Measurements from ENCODE around the gene GJB6. TPM values are rescaled to one million over a fixed set of nuclear protein-coding genes. Genes with fewer than 3 reads are reported as not detected.

The GJB6 gene
- polyA plus RNA-seq, 1 of the 3 experiments (the other 2 are of a cell fraction) = not detected

DNA sequence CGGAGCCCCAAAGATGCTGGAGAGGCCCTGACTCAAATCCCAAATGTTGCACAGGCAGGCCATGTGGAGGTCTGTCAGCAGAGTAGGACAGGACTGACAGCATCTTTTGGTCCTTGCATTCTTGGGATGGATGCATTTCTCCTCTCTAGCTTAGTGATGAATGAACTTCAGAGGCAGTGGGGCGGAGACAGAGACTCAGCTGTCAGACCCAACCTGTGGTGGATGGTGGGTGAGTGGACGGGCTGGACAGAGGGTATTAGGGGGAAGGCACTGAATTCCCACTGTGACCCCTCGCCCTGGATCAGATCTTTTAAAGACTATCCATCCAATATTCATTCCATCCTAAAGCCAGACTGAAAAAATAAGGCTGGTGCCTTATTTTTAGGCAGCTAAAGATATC is 39.3 kb upstream of the GJB6 start:
- WGBS (ENCODE audit: low lambda C conversion rate) = 7% methylated on average over 4 of the region's 4 CpGs
- Histone ChIP-seq H3K4me1 (ENCODE audit: control insufficient read depth in 1 of 2, insufficient read depth in 2 of 2, low read depth in 1 of 2, low read length in 1 of 2) (no peaks in the 10 kb centered on the region), H3K9me3 (no peaks in the 10 kb centered on the region), H2AFZ (ENCODE audit: low read depth) (no peak overlapping the region), H3K9me2 (no peaks in the 10 kb centered on the region), H3K79me2 (ENCODE audit: insufficient read depth) (no peaks in the 10 kb centered on the region), H3K27ac (ENCODE audit: low read depth in 2 of 2, low read length in 1 of 2) (no peak overlapping the region), H3K4me3 (ENCODE audit: low read depth in 2 of 2, low read length in 1 of 2) (no peak overlapping the region), H3K4me2 (no peak overlapping the region), H3K36me3 (replicated peaks in 1 of 2; ENCODE audit: control insufficient read depth in 1 of 2, insufficient read depth in 2 of 2, low read length in 1 of 2) (no peaks in the 10 kb centered on the region), H3F3A (replicated peaks; ENCODE audit: insufficient read depth) (no peaks in the 10 kb centered on the region), H3K9ac (no peak overlapping the region), H3K27me3 (ENCODE audit: insufficient read depth) (peaks cover 40% of the 10 kb centered on the region), H4K20me1 (ENCODE audit: insufficient read depth) (no peaks in the 10 kb centered on the region)
- ChIA-PET CTCF (no interaction called here), POLR2A (no interaction called here)
- DNase-seq = no peak
- TF ChIP-seq MXI1 (IDR thresholded peaks at IDR 0.05; ENCODE audit: low read depth, low read length) (no peak), CHD2 (IDR thresholded peaks at IDR 0.05; ENCODE audit: low read length, partially characterized antibody) (no peak), RAD21 (IDR thresholded peaks at IDR 0.05; ENCODE audit: low read length) (no peak), FOSL2 (IDR thresholded peaks at IDR 0.05; ENCODE audit: borderline replicate concordance, low read depth) (no peak), FOXM1 (IDR thresholded peaks at IDR 0.05; ENCODE audit: low read depth) (no peak), TCF12 (IDR thresholded peaks at IDR 0.05) (no peak), POLR2AphosphoS5 (IDR thresholded peaks at IDR 0.05; ENCODE audit: low read depth, low read length) (no peak), JUND (IDR thresholded peaks at IDR 0.05) (no peak), NRF1 (IDR thresholded peaks at IDR 0.05; ENCODE audit: low read depth, low read length) (no peak), RCOR1 (IDR thresholded peaks at IDR 0.05; ENCODE audit: low read length) (no peak), GABPA (IDR thresholded peaks at IDR 0.05; ENCODE audit: low read depth) (no peak), GATA2 (CRISPR knock-in tag; IDR thresholded peaks at IDR 0.05) (no peak)
- TF ChIP-seq, protein P1, sequence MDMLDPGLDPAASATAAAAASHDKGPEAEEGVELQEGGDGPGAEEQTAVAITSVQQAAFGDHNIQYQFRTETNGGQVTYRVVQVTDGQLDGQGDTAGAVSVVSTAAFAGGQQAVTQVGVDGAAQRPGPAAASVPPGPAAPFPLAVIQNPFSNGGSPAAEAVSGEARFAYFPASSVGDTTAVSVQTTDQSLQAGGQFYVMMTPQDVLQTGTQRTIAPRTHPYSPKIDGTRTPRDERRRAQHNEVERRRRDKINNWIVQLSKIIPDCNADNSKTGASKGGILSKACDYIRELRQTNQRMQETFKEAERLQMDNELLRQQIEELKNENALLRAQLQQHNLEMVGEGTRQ (IDR thresholded peaks at IDR 0.05; ENCODE audit: borderline replicate concordance, low read depth, low read length) = no peak
- TF ChIP-seq, protein P2, sequence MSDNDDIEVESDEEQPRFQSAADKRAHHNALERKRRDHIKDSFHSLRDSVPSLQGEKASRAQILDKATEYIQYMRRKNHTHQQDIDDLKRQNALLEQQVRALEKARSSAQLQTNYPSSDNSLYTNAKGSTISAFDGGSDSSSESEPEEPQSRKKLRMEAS (IDR thresholded peaks at IDR 0.05; ENCODE audit: low read depth) = no peak
- TF ChIP-seq, protein P3, sequence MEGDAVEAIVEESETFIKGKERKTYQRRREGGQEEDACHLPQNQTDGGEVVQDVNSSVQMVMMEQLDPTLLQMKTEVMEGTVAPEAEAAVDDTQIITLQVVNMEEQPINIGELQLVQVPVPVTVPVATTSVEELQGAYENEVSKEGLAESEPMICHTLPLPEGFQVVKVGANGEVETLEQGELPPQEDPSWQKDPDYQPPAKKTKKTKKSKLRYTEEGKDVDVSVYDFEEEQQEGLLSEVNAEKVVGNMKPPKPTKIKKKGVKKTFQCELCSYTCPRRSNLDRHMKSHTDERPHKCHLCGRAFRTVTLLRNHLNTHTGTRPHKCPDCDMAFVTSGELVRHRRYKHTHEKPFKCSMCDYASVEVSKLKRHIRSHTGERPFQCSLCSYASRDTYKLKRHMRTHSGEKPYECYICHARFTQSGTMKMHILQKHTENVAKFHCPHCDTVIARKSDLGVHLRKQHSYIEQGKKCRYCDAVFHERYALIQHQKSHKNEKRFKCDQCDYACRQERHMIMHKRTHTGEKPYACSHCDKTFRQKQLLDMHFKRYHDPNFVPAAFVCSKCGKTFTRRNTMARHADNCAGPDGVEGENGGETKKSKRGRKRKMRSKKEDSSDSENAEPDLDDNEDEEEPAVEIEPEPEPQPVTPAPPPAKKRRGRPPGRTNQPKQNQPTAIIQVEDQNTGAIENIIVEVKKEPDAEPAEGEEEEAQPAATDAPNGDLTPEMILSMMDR (IDR thresholded peaks at IDR 0.05) = no peak

DNA sequence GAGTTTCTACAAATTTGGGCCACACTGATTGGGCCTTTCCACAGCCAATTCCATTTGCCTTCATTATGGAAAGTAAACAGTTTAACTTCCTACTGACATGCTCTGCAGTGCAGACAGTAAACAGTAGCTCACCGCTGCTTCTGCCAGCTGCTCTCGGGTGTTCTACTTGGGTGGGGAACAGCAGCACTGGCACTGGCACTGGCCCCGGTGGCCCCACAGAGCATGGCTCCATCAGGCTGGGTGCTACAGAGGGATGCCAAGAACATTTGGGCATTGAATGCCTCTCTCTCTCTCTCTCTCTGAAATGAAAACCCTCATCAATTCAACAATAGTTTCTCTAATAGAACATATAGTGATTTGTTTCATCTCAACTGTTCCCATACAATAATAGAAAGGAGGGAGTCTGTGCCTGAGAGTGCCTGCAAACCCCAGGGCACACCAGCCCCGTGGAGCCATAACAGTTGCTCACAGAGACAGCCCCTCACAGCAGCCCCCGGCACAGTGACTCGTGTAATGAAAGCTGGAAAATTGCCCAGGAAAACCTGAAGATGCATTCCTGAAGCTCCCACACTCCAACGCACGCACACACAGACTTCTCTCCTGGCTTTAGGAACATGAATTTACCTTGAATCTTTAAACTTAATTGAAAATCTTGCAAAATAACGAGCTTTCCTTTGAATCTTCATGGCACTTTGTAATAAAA is 38.2 kb upstream of the GJB6 start:
- no peak for TF ChIP-seq SMC3 (IDR thresholded peaks at IDR 0.05; ENCODE audit: low read depth, low read length)
- TF ChIP-seq RCOR1 (IDR thresholded peaks at IDR 0.05; ENCODE audit: low read length) = no peak
- no peak for TF ChIP-seq TCF12 (IDR thresholded peaks at IDR 0.05)
- no peak for TF ChIP-seq SIN3A (IDR thresholded peaks at IDR 0.05; ENCODE audit: borderline replicate concordance, low read depth, low read length)
- no peak for TF ChIP-seq RXRA (IDR thresholded peaks at IDR 0.05; ENCODE audit: borderline replicate concordance, low read depth)
- TF ChIP-seq, protein P4, sequence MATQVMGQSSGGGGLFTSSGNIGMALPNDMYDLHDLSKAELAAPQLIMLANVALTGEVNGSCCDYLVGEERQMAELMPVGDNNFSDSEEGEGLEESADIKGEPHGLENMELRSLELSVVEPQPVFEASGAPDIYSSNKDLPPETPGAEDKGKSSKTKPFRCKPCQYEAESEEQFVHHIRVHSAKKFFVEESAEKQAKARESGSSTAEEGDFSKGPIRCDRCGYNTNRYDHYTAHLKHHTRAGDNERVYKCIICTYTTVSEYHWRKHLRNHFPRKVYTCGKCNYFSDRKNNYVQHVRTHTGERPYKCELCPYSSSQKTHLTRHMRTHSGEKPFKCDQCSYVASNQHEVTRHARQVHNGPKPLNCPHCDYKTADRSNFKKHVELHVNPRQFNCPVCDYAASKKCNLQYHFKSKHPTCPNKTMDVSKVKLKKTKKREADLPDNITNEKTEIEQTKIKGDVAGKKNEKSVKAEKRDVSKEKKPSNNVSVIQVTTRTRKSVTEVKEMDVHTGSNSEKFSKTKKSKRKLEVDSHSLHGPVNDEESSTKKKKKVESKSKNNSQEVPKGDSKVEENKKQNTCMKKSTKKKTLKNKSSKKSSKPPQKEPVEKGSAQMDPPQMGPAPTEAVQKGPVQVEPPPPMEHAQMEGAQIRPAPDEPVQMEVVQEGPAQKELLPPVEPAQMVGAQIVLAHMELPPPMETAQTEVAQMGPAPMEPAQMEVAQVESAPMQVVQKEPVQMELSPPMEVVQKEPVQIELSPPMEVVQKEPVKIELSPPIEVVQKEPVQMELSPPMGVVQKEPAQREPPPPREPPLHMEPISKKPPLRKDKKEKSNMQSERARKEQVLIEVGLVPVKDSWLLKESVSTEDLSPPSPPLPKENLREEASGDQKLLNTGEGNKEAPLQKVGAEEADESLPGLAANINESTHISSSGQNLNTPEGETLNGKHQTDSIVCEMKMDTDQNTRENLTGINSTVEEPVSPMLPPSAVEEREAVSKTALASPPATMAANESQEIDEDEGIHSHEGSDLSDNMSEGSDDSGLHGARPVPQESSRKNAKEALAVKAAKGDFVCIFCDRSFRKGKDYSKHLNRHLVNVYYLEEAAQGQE (IDR thresholded peaks at IDR 0.05; ENCODE audit: low read depth, low read length) = no peak
- no peak for DNase-seq
- H3F3A ChIP-seq (replicated peaks; ENCODE audit: insufficient read depth) = no peaks in the 10 kb centered on the region
- POLR2A ChIA-PET = no interaction called here
- no peaks in the 10 kb centered on the region for H3K9me3 ChIP-seq
- WGBS (ENCODE audit: low lambda C conversion rate) = 5% methylated on average over 8 of the region's 9 CpGs
- CTCF ChIA-PET = no interaction called here
- H3K4me3 ChIP-seq (ENCODE audit: low read depth in 2 of 2, low read length in 1 of 2) = no peak overlapping the region
- no peak overlapping the region for H2AFZ ChIP-seq (ENCODE audit: low read depth)
- H3K4me1 ChIP-seq (ENCODE audit: control insufficient read depth in 1 of 2, insufficient read depth in 2 of 2, low read depth in 1 of 2, low read length in 1 of 2) = no peaks in the 10 kb centered on the region
- H3K27me3 ChIP-seq (ENCODE audit: insufficient read depth) = peaks cover 51% of the 10 kb centered on the region
- no peak overlapping the region for H3K27ac ChIP-seq (ENCODE audit: low read depth in 2 of 2, low read length in 1 of 2)
- H3K36me3 ChIP-seq (replicated peaks in 1 of 2; ENCODE audit: control insufficient read depth in 1 of 2, insufficient read depth in 2 of 2, low read length in 1 of 2) = no peaks in the 10 kb centered on the region
- no peaks in the 10 kb centered on the region for H4K20me1 ChIP-seq (ENCODE audit: insufficient read depth)
- H3K9ac ChIP-seq = no peak overlapping the region
- H3K4me2 ChIP-seq = no peak overlapping the region
- H3K9me2 ChIP-seq = no peaks in the 10 kb centered on the region
- H3K79me2 ChIP-seq (ENCODE audit: insufficient read depth) = no peaks in the 10 kb centered on the region
